ENCODE results near the gene ST6GALNAC3. TPM values are rescaled to one million over a fixed set of nuclear protein-coding genes. Genes with fewer than 3 reads are reported as not detected.
A peak's percentile ranks its signal among the peaks of the same experiment; 100 is the strongest.

Gene ST6GALNAC3
- total and polyA plus RNA-seq, 2 experiments from 2014 or later = 29.4 to 33.3 TPM

GRCh38 chr1:76232666-76233065, 158.1 kb downstream of the ST6GALNAC3 start:
- H3K27ac ChIP-seq = no peak overlapping the region
- H2AFZ ChIP-seq = no peak overlapping the region
- no peaks in the 10 kb centered on the region for H3K4me1 ChIP-seq (ENCODE audit: insufficient read depth)
- no peaks in the 10 kb centered on the region for H3K36me3 ChIP-seq (replicated peaks; ENCODE audit: insufficient read depth, low read depth)
- H3K9me2 ChIP-seq (replicated peaks; ENCODE audit: insufficient read depth) = no peaks in the 10 kb centered on the region
- H3K4me3 ChIP-seq = no peak overlapping the region
- H3K9me3 ChIP-seq (ENCODE audit: low read depth) = no peaks in the 10 kb centered on the region
- H4K20me1 ChIP-seq (ENCODE audit: insufficient read depth, poor library complexity, severe bottlenecking) = no peaks in the 10 kb centered on the region
- peak; percentile 10 for DNase-seq (ENCODE audit: low spot score)
- H3K79me2 ChIP-seq = no peaks in the 10 kb centered on the region
- TF ChIP-seq EZH2phosphoT487 (IDR thresholded peaks at IDR 0.05; ENCODE audit: low read depth, severe bottlenecking, unreplicated experiment) (no peak), CTCF (IDR thresholded peaks at IDR 0.05; ENCODE audit: poor library complexity) (no peak), EZH2 (IDR thresholded peaks at IDR 0.05; ENCODE audit: borderline replicate concordance) (no peak)
- no peaks in the 10 kb centered on the region for H3K27me3 ChIP-seq
- no peak overlapping the region for H3K4me2 ChIP-seq
- WGBS (ENCODE audit: low lambda C conversion rate, missing lambda C conversion rate) = 93% methylated on average over 4 of the region's 4 CpGs

- H3K4me2 ChIP-seq = no peak overlapping the region
- 100% methylated on average over 2 of the region's 2 CpGs for WGBS (ENCODE audit: low lambda C conversion rate, missing lambda C conversion rate)
- no peaks in the 10 kb centered on the region for H3K9me3 ChIP-seq (ENCODE audit: low read depth)
- no peaks in the 10 kb centered on the region for H4K20me1 ChIP-seq (ENCODE audit: insufficient read depth, poor library complexity, severe bottlenecking)
- H3K9me2 ChIP-seq (replicated peaks; ENCODE audit: insufficient read depth) = no peaks in the 10 kb centered on the region
- H3K4me1 ChIP-seq (ENCODE audit: insufficient read depth) = no peaks in the 10 kb centered on the region
- H2AFZ ChIP-seq = no peak overlapping the region
- no peak for DNase-seq (ENCODE audit: low spot score)
- TF ChIP-seq EZH2 (IDR thresholded peaks at IDR 0.05; ENCODE audit: borderline replicate concordance) = no peak
- no peak for TF ChIP-seq EZH2phosphoT487 (IDR thresholded peaks at IDR 0.05; ENCODE audit: low read depth, severe bottlenecking, unreplicated experiment)
- TF ChIP-seq CTCF (IDR thresholded peaks at IDR 0.05; ENCODE audit: poor library complexity) = no peak
- H3K79me2 ChIP-seq = no peaks in the 10 kb centered on the region
- H3K27ac ChIP-seq = no peak overlapping the region
- H3K4me3 ChIP-seq = no peak overlapping the region
- H3K36me3 ChIP-seq (replicated peaks; ENCODE audit: insufficient read depth, low read depth) = no peaks in the 10 kb centered on the region
- H3K27me3 ChIP-seq = no peaks in the 10 kb centered on the region
These were observed 159.5 kb downstream of the ST6GALNAC3 start for GRCh38 chr1:76234061-76234460.

- Histone ChIP-seq H4K20me1 (ENCODE audit: insufficient read depth, poor library complexity, severe bottlenecking) (no peaks in the 10 kb centered on the region), H3K27me3 (no peaks in the 10 kb centered on the region), H3K79me2 (no peaks in the 10 kb centered on the region), H2AFZ (no peak overlapping the region), H3K4me3 (no peak overlapping the region), H3K9me3 (ENCODE audit: low read depth) (no peaks in the 10 kb centered on the region), H3K36me3 (replicated peaks; ENCODE audit: insufficient read depth, low read depth) (no peaks in the 10 kb centered on the region), H3K4me2 (no peak overlapping the region), H3K27ac (no peak overlapping the region), H3K4me1 (ENCODE audit: insufficient read depth) (no peaks in the 10 kb centered on the region), H3K9me2 (replicated peaks; ENCODE audit: insufficient read depth) (no peaks in the 10 kb centered on the region)
- WGBS (ENCODE audit: low lambda C conversion rate, missing lambda C conversion rate) = 88% methylated on average over 5 of the region's 5 CpGs
- no peak for DNase-seq (ENCODE audit: low spot score)
- no peak for TF ChIP-seq EZH2phosphoT487 (IDR thresholded peaks at IDR 0.05; ENCODE audit: low read depth, severe bottlenecking, unreplicated experiment)
- no peak for TF ChIP-seq CTCF (IDR thresholded peaks at IDR 0.05; ENCODE audit: poor library complexity)
- no peak for TF ChIP-seq EZH2 (IDR thresholded peaks at IDR 0.05; ENCODE audit: borderline replicate concordance)
These were observed 162.7 kb downstream of the ST6GALNAC3 start for GRCh38 chr1:76237211-76237610.

Measured in hepatocyte (in vitro differentiated cells).